ENCODE results near the gene WDR49.

The WDR49 gene

GRCh38 chr3:167675848-167676247 is 22.1 kb upstream of the WDR49 start:
- H3K4me3 ChIP-seq (ENCODE audit: low read depth, low read length) = no peak overlapping the region
- no peak for TF ChIP-seq CTCF (IDR thresholded peaks at IDR 0.05; ENCODE audit: insufficient read depth, low read depth, low read length, missing control alignments)
- no peak for DNase-seq (ENCODE audit: low read depth)

GRCh38 chr3:167673221-167673620 is 19.5 kb upstream of the WDR49 start:
- no peak overlapping the region for H3K4me3 ChIP-seq (ENCODE audit: low read depth, low read length)
- TF ChIP-seq CTCF (IDR thresholded peaks at IDR 0.05; ENCODE audit: insufficient read depth, low read depth, low read length, missing control alignments) = no peak
- no peak for DNase-seq (ENCODE audit: low read depth)

- TF ChIP-seq CTCF (IDR thresholded peaks at IDR 0.05; ENCODE audit: insufficient read depth, low read depth, low read length, missing control alignments) = no peak
- no peak for DNase-seq (ENCODE audit: low read depth)
Observed at GRCh38 chr3:167671878-167672427, 18.2 kb upstream of the WDR49 start.

GRCh38 chr3:167669699-167670098 is 16.0 kb upstream of the WDR49 start:
- DNase-seq (ENCODE audit: low read depth) = no peak
- TF ChIP-seq CTCF (IDR thresholded peaks at IDR 0.05; ENCODE audit: insufficient read depth, low read depth, low read length, missing control alignments) = no peak
- no peak overlapping the region for H3K4me3 ChIP-seq (ENCODE audit: low read depth, low read length)

More at GRCh38 chr3:167671878-167672427, 18.2 kb upstream of the WDR49 start:
- no peak overlapping the region for H3K4me3 ChIP-seq (ENCODE audit: low read depth, low read length)

GRCh38 chr3:167668651-167669050 is 14.9 kb upstream of the WDR49 start:
- H3K4me3 ChIP-seq (ENCODE audit: low read depth, low read length) = no peak overlapping the region
- no peak for DNase-seq (ENCODE audit: low read depth)
- TF ChIP-seq CTCF (IDR thresholded peaks at IDR 0.05; ENCODE audit: insufficient read depth, low read depth, low read length, missing control alignments) = no peak

GRCh38 chr3:167666563-167666962 is 12.8 kb upstream of the WDR49 start:
- TF ChIP-seq CTCF (IDR thresholded peaks at IDR 0.05; ENCODE audit: insufficient read depth, low read depth, low read length, missing control alignments) = no peak
- DNase-seq (ENCODE audit: low read depth) = no peak
- H3K4me3 ChIP-seq (ENCODE audit: low read depth, low read length) = no peak overlapping the region

GRCh38 chr3:167662919-167663400 is 9.2 kb upstream of the WDR49 start:
- no peak for DNase-seq (ENCODE audit: low read depth)
- no peak overlapping the region for H3K4me3 ChIP-seq (ENCODE audit: low read depth, low read length)
- TF ChIP-seq CTCF (IDR thresholded peaks at IDR 0.05; ENCODE audit: insufficient read depth, low read depth, low read length, missing control alignments) = no peak
